Hematopoietic multipotent progenitor cell treated with erythropoietin and hydrocortisone succinate and interleukin-3 and kit ligand, for 6 days (in vitro differentiated cells): ENCODE results near the gene CCDC102A.
A peak's percentile ranks its signal among the peaks of the same experiment; 100 is the strongest.
"Not testable (repeated sequence)": the region's sequence is repeated elsewhere in the genome, so short reads cannot be mapped to it uniquely, and the experiment has no call there.

ENCODE experiments used
- DNase-seq: peaks from one replicate; pipeline ENCODE4 v3.0.0-alpha.2; 2015

The CCDC102A gene

DNA sequence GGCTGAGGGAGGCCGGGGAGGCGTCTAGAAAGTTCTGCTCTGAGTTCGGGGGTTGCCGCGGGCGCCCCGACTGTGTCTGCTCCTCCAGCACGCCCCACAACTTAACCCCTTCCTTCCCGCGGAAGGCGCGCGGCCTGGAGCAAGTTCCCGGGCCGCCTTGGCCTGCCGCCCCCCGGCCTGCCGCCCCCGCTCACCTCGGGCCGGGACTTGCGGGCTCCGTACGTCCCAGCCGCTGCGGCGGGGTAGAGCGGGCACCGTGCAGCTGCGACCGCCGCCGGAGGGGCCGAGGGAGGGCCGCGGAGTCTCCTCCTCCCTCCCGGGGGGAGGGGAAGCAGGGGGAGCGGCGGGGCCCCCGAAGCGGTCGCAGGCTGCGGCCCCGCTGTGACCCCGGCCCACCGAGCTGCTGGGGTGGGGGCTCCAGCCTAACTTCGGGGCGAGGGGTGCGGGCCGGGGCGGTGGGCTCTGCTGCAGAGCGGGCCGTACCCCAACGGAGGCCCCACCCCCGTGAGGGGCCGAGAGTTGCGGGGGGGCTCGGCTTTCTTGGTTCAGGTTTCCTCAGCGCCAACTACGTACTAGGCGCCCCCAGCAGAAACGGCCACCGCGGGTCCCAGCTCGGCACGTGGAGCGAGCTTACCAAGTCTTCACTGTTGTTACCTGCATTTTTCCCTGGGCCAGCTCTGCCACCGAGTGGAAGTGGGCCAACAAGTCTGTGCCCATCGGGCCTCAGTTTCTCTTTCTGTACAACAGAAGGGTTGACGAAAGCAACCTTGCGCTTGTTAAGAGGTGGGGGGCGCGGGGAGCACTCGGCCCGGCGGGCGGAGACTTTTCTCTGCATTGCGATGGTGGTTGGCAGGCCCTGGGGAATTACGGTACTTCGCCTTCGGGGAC lies at the start of gene CCDC102A:
TSS of gene CCDC102A (minus strand) at position 266 of the 888 bp plus-strand sequence. CDS start 7,394 bp downstream, outside the sequence.
- peak; percentile 39 for DNase-seq

DNA sequence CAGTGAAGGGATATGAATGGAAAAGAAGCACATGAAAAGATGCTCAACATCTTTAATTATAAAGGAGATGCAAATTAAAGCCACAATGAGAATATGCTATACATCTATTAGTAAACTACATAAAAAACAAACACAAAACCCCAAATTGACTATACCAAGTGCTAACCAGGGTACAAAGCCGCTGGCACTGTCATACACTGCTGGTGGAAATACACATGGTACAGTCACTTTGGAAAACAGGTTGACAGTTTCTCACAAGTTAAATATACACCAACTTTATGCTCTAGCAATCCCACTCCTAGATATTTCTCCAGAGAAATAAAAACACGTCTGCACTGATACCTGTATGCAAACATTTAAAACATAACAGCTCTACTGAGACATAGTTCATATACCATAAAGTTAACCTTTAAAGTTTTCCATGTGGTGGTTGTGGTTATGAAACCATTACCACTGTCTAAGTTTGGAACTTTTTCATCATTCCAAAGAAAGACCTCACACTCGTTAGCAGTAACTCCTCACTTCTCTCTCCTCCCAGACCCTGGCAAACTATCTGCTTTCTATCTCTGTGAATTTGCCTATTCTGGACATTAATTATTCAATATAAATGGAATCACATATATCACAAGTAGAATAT lies 48.8 kb upstream of the CCDC102A start:
- no peak for DNase-seq

DNA sequence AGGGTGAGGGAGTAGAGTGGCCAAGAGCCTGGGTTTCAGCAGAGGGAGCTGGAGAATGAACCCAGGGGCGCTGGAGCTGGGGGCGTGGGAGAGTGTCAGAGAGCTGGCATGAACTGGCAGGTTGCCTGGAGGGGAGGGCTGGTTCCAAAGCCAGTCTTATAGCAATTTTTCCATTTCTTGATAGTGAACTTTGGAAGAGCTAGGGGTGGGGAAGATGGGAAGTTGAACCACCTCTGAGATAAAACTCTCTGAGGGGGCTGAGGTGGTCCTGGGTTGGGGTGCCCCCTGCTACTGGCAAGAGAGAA lies 42.9 kb upstream of the CCDC102A start:
- DNase-seq, result no peak

DNA sequence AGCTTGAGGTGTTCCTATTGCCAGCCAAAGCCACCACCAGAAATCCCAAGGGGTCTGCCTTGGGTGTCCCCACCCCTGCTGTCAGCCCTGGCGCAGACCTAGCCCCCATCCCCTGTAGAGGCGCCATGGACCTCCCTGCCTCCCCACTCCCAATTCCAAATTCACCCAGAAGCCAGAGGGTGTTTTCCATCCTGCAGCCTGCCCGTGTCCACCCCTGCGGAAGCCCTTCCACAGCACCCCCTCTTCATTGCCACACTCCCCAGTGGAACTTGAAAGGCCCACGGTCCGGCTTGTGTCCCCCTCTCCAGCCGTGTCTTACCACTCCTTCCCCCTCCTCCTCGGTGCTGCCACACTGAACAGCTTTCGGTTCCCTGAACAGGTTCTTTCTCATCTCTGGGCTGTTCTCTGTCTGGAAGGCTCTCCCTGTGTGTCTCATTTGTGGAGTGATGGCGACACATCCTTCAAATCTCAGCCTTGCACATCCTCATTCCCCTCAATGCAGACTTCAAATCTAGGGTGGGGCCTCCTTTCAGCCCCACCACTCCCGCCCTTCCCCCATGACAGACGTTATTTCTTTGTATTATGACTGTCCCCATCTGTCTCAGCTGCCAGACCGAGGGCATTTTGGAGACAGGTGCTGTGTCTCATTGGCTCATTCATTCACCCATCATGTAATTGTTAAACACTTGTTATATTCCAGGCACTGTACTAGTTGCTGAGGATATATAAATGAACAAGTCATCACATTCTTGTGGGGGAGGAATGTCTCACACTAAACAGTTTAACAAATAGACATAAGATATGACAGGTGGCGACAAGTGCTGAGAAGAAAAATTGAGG lies 42.4 kb upstream of the CCDC102A start:
- DNase-seq, result no peak

DNA sequence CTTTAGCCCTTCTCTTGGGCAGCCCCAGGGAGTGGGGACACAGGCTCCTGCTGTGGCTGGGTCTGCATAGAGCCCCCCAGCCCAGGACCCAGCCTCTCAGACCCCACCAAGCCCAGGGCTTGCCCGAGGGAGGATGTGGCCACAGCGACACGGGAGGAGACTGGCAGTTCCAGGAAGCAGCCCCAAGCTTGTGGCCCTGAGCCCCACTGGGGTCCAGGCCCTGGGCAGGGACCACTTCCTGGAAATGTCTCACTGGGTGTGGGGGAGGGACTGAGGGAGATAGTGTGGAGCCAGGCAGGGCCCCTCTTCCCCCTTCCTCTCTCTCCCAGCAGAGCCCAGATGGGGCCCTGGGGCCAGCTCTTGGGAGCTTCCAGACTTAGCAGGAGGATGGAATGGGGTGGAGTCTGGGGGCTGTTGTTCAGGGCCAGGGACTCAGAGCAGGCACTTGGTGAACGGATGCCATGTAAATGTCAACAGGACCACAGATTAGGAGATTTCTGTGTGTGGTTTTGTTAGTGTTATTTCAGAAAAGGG lies 41.4 kb upstream of the CCDC102A start:
- DNase-seq, result peak; percentile 58

DNA sequence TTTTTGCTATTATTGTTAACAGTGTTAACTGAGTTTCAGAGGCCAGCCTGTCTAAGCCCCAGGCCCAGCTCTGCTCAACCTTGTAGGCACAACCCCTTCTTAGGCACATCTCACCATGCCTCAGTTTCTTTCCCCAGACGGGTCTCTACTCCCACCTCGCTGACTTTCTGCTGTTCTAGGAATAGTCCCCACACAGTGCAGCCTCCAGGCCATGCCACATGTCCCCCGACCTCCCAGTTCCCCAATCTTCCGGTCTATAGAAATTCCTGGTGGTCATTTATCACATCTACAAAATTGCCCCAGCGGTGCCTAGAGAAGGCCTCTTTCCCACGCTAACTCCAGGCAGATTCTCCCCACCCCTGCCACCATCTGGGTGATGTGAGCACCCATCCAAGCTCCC lies 40.8 kb upstream of the CCDC102A start:
- no peak for DNase-seq

DNA sequence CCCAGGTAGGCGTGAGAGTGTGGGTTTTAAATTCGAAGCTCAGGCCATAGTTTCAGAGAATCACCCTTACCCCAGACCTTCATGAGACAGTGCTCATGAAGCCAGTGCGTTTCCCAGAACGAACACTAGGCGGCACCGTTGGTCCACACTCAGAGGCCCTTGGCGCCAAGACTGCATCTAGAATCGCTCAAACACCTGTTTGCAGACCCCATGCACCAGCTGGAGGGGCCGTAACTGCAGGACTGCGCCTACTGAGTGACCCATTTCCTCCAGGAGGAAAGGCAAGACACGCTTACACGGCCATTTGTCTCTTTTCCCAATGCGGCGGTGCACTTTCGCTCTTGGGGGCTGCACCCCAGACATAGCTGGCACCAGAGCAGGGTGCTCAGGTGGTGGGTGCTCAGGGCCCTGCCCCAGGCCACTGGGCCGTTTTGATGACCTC lies 40.1 kb upstream of the CCDC102A start:
- peak; percentile 87 for DNase-seq

DNA sequence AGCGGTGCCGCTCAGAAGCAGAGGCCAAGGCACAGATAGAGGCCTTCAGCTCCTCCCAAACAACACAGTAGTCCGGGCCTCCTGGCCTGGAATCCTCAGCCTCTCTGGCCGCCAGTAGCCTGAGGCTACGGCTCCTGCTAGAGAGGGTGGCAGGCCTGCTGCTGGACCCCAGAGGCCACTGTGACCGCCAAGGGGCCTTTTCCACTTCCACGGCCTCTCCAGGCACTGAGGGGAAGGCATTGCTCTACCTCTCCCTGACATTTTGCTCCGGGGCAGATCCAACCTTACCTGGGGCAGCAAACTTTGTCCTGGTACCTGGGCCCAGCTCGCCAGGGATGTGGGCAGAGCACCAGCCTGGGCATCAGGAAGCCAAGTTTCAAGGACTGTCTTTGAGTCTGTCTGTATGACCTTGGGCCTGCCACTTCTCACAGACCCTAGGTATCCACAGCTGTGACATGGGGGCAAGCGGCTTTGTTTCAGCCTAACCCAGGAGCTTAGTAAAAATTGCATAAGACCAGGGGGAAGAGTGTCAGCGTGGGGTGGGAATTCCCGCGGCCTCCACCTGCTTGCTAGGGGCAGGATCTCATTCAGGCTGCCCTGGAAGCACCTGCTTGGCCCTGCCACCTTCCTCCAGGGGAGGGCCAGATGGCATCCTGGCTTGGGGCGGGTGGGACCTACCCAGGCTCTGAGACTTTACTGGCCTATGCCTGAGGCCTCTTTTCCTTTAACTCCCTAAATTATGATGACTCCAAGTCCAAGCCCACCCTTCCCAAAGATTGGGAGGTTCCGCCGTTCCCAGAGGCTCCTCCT lies 39.3 kb upstream of the CCDC102A start:
- DNase-seq, result no peak

DNA sequence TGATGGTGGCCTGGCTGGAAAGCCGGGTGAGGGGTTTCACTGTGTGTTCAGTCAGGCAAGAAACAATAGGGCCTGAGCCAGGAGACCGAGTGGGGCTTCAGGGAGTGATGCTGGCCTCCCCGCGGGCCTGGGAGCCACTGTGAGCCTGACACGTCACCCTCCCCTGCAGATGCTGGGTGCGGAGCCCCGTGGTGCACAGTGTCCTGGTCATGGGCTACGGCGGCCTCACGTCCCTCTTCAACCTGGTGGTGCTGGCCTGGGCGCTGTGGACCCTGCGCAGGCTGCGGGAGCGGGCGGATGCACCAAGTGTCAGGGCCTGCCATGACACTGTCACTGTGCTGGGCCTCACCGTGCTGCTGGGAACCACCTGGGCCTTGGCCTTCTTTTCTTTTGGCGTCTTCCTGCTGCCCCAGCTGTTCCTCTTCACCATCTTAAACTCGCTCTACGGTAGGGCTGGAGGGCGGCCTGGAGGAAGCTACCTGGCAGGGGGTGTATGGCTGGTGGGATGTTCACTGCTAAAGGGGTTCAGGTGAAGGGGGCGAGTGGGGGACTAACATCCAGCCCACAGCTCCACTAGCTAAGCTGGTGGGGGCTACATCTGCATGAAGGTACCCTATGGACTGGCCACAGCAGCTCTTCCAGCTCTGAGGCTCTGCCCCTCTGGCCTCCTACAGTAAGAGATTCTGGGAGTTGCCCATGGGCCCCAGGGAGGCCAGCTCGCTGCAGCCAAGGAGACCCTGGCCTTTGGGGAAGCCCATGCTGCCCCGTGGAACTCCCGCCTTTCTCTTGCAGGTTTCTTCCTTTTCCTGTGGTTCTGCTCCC lies 38.5 kb upstream of the CCDC102A start:
- no peak for DNase-seq

DNA sequence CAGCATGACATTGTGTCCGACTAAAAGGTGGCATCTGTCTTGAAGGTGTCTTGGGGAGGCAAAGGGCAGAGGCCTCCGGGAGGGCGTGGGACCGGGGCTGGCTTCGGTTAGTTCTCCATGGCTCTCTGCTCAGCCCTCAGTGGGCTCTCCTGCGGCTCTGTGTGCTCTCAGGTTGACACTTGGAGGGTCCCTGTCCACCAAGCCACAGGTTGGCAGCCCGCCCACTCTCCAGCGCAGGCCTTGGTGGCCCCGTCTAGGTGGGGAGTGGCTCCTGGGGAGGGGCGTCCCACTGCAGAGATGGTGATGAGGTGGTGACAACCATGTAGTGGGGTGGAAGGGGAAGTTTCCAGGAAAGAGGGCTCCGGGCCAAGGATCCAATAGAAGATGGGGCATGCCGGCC lies 37.7 kb upstream of the CCDC102A start:
- no peak for DNase-seq

DNA sequence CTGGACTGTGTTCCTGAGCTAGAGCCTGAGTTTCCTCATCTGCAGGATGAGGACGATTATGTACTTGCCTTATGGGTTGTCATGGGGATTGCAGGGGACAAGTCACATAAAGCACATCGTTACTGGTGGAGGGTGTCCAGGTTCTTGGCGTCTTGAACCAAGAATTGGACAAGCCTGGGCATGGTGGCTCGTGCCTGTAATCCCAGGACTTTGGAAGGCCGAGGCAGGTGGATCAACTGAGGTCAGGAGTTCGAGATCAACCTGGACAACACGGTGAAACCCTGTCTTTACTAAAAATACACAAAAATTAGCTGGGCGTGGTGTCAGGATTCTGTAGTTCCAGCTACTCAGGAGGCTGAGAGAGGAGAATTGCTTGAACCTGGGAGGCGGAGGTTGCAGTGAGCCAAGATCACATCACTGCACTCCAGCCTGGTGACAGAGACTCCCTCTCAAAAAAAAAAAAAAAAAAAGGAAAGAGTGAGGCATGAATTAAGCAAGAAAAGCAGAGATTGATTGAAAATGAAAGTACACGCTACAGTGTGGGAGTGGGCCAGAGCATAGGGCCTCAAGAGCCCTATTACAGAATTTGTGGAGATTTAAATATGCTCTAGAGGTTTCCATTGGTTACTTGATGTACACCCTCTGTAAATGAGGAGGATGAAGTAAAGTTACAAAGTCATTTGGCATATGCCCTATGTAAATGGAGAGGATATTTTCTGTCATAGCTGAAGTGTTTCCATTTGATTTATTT lies 36.8 kb upstream of the CCDC102A start:
- no peak for DNase-seq

DNA sequence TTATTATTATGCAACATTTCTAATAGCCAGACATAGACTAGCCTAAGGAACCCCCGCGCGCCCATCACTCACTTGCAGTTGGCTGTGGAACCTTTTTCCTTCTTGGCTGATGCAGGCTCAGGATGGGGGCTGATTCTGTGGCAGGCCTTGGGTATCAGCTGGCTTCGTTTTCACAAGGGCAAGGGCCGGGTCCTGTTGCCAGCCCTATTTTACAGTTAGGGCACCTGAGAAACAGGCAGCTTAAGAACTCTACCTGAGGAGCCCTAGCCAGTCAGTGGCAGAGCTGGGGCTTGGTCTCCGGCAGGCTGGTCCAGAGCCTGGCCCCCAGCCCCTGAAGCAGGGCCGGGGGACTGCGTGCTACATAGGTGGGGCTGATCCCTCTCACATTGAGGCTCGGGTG lies 34.7 kb upstream of the CCDC102A start:
- DNase-seq, result no peak

DNA sequence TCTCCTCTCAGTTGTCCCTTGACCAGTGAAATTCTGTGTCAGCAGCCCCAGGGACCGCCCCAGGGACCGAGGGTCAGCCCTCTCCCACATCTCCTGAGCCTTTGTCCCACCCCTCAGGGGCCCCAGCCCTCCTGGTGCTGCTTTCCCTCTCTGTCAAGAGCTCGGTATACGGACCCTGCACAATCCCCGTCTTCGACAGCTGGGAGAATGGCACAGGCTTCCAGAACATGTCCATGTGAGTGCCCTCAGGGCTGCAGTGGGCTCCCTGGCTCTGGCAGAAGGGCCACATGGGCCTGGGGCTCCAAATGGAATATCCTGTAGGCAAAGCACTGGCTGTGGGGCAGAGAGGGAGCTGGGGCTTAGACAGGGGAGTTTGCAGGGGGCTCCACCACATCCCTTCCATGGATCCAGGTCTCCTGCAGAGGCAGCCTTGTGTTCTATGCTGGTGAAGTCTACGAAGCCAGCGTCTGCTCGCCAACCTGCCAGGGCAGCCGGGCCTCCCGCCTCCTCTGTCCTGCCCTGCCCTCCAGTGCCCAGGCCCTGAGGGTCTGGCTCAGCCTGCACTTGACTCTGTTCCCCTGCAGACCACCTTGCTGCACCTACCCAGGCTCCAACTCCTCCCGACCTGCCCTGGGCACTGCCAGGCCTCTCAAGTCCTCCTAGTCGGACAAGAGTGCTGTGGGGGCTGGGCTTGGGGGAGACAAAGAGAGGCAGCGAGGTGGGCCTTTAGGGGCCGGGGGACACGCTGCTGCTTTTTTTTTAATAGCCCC lies 34.1 kb upstream of the CCDC102A start:
- DNase-seq, result no peak

DNA sequence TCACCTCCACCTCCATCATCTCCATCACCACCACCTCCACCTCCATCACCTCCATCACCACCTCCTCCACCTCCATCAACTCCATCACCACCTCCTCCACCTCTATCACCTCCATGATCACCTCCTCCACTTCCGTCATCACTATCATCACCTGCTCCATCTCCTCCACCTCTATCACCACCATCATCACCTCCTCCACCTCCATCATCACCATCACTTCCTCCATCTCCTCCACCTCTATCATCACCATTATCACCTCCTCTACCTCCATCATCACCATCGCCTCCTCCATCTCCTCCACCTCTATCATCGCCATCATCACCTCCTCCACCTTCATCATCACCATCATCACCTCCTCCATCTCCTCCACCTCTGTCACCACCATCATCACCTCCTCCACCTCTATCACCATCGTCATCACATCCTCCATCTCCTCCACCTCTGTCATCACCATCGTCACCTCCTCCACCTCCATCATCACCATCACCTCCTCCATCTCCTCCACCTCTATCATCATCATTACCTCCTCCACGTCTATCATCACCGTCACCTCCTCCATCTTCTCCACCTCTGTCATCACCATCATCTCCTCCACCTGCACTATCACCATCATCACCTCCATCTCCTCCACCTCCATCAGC lies 33.1 kb upstream of the CCDC102A start:
- DNase-seq, result no peak

DNA sequence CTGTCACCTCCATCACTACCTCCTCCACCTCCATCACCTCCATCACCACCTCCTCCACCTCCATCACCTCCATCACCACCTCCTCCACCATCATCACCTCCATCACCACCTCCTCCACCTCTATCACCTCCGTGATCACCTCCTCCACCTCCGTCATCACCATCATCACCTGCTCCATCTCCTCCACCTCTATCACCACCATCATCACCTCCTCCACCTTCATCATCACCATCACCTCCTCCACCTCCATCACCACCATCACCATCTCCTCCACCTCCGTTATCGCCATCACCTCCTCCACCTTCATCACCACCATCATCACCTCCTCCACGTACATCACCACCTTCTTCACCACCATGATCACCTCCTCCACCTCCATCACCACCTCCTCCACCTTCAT lies 32.4 kb upstream of the CCDC102A start:
- not testable (repeated sequence) for DNase-seq

DNA sequence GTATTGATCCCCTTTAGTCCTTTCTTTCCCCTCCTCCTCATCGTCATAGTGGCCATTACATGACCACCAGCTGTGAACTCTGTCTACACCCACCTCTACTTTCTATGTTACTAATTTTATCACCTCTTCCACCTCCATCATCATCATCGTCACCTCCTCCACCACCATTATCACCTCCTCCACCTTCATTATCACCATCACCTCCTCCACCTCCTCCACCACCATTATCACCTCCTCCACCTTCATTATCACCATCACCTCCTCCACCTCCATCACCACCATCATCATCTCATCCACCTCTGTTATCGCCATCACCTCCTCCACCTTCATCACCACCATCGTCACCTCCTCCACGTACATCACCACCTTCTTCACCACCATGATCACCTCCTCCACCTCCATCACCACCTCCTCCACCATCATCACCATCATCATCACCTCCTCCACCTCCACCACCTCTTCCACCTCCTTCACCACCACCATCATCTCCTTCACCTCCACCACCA lies 31.9 kb upstream of the CCDC102A start:
- DNase-seq, result no peak

DNA sequence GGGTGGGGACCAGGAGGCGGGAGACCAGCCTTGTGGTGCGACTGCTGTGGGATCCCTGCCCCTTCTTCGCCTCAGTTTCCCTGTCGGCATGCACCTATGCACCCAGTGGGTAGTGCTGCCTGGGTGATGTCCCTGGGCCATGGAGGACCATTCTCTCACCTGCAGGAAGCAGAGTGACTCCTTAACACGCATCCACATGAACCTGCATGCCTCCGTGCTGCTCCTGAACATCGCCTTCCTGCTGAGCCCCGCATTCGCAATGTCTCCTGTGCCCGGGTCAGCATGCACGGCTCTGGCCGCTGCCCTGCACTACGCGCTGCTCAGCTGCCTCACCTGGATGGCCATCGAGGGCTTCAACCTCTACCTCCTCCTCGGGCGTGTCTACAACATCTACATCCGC lies 31.3 kb upstream of the CCDC102A start:
- DNase-seq, result no peak

DNA sequence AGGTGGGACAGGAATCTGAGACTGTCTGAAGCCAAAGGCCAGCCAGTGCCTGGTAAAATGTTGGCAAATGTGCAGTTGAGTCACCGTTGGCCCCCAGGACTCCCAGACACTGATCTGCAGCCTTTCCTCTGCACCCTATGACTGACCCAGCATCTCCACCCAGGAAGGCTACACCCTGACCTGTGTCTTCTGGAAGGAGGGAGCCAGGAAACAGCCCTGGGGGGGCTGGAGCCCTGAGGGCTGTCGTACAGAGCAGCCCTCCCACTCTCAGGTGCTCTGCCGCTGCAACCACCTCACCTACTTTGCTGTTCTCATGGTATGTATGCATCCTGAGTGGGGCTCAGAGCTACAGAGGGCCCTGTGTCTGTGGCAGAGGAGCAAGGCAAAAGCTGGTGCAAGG lies 30.1 kb upstream of the CCDC102A start:
- no peak for DNase-seq

DNA sequence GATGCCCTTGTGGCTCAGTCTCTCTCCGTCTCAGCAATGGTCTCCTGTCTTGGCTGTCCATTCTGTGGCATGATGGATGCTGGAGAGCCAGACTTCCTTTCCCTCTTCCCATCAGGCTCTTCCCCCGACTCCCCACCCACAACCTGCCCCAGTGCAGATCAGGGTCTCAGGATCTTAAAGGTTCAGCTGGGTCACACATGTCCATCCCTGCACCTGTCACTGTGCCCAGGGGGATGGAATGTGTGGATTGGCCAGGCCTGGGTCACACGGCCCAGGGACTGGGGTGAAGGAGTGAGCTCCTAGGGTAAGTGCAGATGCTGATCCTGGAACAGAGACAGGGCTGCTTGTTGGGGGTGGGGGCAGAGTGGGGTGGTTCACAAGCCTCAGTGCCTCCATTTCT lies 29.1 kb upstream of the CCDC102A start:
- no peak for DNase-seq
